EL (cell line): ENCODE data around the gene ELL.
"Not testable (repeated sequence)": the region's sequence is repeated elsewhere in the genome, so short reads cannot be mapped to it uniquely, and the experiment has no call there.

ENCODE experiments used
- DNase-seq: peaks from one replicate; pipeline ENCODE4 v3.0.0-alpha.2; 2016

ELL gene

DNA sequence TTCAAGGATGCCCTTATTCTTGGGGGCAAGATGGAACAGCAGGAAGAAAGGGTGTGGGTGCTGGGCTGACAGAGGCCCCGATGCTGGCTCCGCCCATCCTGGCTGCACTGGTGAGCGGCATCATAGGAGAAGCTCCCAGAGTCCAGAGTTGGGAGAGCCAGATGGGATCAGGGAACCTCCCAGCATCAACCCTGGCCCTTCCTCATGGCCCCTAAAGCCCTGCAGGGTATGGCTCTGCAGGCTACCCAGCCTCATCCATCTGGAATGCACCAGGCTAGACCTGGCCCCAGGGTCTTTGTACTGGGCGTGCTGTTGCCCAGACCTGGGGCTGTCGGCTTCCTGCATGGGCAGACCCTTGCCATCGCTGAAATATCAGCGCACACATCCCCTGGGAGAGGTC is 7.9 kb upstream of the ELL start:
- DNase-seq: peak; percentile 53

DNA sequence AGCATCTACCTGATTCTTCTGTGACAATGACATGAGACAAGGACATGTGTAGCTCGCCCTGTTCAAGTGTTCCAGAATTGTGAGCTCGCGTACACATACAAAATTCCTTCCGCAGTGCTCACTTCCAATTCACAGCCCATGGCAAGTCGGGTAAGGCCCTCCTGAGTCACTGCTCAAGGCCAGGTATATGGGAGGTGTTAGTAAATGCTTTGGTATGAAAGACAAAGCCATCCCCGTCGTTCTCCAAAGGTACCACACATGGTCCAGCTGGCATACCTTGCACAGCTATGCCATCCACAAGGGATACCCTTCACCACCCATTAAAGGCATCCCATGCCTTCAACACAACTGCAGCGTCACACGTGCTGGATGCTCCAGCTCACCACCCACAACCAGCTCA is 4.4 kb upstream of the ELL start:
- DNase-seq: no peak

DNA sequence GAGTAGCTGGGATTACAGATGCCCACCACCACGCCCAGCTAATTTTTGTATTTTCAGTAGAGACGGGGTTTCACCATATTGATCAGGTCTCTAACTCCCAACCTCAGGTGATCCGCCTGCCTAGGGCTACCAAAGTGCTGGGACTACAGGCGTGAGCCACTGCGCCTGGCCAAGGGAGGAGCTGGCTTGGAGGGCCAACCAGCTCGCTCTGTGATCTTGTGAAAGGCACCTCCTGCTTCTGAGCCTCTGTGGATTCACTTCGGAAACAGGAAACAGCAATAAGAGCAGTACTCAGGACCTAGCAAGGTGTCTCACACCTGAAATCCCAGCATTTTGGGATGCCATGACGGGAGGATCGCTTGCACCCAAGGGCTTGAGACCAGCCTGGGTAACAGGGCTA is 2.0 kb upstream of the ELL start:
- no peak for DNase-seq

DNA sequence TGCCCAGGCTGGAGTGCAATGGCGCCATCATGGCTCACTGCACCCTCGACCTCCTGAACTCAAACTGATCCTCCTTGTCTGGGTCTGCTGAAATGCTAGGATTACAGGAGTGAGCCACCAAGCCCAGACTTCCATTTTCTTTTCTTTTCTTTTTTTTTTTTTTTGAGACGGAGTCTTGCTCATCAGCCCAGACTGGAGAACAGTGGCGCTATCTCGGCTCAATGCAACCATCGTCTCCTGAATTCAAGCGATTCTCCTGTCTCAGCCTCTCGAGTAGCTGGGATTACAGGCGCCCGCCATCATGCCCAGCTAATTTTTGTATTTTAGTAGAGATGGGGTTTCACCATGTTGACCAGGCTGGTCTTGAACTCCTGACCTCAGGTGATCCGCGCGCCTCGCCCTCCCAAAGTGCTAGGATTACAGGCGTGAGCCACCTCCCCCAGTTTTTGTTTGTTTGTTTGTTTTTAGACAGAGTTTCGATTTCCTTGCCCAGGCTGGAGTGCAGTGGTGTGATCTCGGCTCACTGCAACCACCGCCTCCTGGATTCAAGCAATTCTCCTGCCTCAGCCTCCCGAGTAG is 1.1 kb upstream of the ELL start:
- not testable (repeated sequence) for DNase-seq

DNA sequence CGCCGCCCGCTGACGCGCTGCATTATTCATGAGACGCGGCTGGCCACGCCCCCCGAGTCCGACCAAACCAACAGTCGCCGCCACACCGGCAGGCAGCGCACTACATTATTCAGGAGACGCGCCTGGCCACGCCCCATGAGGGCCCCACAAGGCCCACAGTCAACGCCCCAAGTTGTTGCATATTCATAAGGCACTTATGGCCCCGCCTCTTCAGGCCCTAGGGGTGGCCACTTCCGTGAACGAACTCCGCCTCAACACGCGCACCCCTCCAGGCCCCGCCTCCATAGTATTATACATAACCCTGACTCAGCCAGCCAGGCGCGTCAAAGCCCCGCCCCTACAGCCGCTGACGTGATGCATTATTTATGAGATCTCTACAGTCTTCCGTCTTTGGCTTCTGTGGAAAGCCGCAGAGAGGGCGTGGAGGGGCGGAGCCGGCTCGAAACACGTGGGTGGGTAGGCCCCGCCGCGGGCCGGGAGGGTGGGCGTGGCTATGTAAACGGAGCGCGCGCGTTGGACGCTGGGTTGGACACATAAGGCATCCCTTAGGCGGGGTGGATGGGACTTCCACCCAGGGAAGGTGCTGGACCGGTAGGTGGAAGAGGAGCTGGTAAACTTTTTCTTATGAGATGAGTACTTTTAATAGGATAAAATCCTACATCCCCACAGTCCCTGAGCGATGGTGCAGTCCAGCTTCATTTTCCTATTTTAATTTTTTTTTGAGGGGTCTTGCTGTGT is 423 bp upstream of the ELL start:
- DNase-seq: peak; percentile 100

DNA sequence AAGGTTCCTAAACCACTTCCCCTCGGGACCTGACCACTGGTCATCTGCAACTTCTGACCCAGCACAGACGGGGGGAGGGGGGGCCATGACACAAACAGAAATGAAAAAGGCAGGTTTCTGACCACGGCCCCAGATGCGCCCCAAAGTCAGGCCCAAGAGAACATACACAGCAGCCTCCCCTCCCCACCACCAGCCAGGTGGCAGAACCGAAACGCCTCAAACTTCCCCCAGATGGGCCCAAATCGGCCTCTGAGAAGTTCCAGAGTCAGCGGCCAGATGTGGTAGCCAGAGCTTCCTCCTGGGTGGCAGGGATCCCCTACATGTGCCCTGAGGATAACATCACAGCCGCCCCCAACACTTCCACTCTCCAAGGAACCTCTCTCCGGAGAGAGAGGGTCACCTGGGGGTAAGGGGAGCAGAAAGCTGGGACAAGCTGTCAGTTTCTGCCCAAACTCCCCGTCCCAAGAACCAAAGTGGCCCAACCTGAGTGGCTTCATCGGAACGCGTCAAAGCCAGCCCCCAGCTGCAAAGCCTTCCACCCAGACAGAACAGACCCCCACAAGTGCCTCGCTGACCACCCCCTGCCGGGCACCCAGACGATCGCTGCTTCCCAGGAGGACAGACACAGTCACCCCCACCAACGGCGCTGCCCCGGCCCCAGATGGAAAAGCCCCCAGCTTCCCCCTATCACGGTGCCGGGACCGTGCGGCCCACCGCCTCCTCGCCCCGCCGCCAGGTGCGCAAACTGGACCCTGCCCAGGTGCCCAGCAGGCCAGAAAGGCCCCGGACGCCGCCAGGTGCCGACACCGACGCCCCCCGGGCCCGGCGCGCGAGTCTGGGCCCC is 800 bp downstream of the ELL start:
- no peak for DNase-seq

DNA sequence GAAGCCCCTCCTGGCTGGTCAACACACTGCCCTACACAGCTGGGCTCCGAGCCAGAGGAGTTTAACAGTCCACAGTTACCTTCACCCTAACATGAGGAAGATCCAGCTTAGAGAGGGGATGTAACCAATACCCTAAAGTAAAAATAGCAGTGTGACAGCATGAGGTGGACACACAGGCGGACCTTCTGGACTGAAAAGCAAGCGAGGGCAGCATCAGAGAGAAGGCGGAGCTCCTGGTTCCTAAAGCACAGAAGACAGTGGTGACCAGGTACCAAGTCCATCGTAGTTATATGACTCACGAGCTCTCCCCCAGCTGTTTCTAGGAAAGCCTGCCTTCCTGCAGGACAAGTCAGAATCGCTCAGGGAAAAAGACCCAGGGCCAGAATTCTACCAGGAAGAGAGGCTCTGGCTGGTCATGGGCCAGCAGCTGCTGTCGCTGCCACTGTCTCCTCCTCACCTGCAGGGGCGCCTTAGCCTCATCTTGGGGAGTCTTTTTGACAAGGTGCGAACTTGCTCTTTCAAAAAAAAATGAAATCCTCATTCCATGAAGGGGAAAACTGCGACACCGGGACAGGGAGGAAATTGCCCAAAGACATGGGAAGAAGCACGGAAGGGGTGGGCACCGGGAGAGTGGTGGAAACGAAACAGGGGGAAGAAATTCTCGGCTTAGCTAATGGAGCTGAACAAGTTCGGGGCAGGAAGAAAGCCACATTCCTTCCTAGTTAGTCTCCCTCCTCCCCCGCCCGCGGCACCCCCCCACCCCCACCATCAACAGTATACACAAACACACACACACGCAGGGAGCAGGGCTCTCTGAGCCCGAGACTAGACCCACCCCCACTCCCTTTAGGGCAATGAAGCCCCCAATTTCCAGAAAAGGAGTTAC is 1.7 kb downstream of the ELL start:
- peak; percentile 85 for DNase-seq

DNA sequence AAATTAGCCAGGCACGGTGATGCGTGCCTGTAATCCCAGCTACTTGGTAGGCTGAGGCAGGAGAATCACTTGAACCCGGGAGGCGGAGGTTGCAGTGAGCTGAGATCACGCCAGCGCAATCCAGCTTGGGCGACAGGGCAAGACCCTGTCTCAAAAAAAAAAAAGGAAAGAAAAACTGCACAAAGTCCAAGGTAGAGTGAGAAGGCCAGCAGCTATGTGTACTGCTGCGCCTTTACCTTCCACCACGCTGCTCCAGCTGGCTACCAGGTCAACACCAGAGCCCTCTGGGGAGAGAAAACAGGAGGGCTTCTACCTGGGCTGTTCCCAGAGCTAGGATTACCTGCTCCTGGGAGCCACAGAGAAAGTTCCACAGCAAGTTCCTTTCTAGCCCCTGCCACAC is 3.2 kb downstream of the ELL start:
- no peak for DNase-seq

DNA sequence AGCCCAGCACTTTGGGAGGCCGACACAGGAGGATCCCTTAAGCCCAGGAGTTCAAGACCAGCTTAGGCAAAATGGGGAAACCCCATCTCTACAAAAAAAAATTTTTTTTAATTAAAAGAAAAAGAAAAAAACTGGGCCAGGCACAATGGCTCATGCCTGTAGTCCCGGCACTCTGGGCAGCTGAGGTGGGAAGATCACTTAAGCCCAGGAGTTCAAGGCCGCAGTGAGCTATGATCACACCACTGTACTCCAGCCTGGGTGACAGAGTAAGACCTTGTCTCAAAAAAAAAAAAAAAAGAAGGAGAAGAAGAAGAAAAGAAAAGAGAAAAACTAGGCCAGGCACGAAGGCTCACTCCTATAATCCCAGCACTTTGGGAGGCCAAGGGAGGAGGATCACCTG is 4.3 kb downstream of the ELL start:
- DNase-seq: no peak

DNA sequence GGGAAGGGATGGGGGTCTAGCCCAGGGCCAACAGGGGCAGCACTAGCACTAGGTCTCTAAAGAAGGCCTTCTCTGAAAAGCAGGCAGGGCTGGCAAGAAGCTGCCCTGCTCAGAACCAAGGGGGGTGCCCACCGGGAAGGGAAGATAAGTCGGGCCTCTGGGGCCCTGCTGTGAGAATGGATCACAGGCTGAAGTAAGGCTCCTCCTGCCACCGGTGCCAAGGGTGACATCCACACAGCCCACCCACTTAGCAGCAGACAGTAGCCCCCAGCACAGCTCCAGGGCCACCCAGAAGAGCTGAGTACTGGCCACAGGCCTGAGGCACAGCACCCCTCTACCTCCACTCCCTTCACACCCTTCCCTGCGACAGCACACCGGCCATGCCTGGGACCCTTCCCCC is 5.9 kb downstream of the ELL start:
- DNase-seq: no peak

DNA sequence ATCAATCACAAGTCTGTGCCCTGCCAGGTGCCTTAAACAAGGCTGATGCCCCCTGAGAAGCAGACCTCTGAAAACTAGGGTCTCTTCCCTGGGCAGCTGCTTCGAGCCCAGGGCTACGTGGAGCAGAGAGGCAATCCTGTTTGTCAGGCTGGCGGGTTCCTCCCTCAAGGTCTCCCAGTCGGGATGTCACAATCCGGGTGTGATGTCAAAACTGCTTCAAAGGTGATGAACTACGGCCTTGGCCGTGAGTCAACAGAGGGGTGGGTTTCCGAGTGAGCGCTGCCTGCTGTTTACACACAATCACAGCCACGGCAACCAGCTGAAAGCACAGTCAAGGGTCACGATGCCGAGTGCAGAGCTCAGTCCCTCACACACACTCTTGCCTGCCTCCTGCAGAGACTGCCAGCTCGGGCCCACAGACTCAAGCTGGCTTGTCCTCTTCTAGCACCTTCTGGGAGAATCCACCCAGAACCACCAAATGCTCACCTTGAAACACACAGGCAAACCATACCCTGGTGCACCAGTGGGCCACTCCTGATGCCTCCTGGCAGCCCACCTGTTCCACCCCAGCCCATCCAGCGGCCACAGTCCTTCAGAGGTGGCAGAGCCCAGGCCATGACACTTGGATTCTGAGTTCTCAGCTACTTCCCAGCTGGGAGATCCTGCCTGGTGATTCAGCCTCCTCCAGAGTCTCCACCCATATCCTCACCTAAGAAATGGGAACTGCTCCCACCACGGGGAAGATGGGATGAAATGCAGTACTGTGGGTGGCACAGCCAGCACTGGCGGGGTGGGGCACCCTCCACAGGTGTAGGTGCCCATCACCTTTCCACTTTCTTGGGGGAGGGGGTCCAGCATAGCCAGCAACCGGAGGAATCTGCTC is 6.8 kb downstream of the ELL start:
- peak; percentile 43 for DNase-seq

DNA sequence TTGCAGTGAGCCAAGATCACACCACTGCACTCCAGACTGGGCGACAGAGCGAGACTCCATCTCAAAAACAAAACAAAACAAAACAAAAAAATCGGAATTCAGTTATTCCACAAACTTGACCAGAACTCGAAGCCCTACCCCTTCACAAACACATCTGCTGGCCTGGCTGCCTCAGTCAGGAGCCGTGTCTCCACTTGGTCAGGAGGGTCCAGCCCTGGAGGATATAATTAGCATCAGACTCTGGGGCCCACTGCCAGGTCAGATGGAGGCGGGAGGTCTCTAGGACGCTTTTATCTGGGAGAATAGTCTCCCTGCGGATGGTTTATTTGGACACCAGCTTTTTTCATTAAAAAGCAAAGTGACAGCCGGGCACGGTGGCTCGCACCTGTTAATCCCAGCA is 8.0 kb downstream of the ELL start:
- DNase-seq: no peak

DNA sequence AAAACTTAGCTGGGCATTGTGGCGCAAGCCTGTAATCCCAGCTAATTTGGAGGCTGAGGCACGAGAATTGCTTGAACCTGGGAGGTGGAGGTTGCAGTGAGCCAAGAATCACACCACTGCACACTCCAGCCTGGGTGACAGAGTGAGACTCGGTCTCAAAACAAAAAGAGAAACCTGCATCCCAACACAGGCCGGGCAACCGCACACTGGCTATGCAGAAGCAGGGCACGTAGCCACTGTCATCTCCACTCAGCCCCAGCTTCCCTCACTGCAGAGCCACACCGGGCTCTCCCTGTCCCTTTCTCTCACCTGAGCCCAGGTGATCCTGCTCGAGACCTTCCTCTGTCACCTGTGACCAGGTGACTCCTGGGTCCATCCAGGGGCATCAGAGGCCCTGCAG is 11.7 kb downstream of the ELL start:
- DNase-seq: no peak

DNA sequence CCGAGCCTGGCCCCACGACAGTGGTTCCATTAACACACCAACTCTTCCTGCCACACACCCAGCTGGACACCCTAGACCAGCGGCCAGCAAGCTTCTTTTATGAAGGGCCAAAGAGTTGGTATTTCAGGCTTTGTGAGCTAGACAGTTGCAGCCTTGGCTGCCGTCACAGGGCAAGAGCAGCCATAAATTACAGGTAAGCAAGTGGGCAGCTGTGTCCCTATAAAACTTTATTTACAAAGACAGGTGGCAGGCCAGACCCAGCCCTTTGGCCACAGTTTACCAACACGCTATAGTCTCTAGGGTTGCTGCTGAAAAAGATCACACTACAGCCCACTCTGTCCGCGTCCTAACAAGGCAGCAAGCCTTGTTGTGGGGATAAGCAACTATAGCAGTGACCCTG is 13.3 kb downstream of the ELL start:
- no peak for DNase-seq

DNA sequence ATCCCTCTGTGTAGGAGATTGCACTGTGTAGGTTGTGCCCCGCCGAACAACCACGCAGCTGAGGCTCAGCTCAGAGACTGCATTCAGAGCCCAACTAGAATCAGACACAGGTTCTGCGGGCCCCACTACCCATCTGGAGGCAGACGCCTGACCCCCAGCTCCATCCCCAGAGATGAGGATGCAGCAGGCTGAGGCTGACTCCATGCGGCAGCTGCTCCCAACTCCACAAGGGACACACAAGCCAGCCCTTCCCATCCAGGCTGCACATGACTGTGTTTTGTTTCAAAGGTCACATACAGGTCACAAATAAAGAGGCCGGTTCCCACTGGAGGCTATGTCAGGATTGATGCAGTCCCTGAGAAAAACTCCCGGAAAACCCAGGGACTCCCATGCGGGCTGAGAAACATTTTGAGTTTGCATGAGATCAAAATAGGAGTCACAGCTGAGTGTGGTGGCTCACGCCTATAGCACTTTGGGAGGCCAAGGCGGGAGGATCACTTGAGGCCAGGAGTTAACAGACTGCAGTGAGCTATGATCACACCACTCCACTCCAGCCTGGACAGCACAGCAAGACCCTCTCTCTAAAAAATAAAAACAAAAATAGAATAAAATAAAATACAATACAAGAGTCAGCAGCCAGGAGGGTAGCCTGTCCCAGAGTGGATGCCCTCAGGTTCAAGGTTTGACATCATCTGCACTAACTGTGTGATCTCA is 14.0 kb downstream of the ELL start:
- DNase-seq: no peak

DNA sequence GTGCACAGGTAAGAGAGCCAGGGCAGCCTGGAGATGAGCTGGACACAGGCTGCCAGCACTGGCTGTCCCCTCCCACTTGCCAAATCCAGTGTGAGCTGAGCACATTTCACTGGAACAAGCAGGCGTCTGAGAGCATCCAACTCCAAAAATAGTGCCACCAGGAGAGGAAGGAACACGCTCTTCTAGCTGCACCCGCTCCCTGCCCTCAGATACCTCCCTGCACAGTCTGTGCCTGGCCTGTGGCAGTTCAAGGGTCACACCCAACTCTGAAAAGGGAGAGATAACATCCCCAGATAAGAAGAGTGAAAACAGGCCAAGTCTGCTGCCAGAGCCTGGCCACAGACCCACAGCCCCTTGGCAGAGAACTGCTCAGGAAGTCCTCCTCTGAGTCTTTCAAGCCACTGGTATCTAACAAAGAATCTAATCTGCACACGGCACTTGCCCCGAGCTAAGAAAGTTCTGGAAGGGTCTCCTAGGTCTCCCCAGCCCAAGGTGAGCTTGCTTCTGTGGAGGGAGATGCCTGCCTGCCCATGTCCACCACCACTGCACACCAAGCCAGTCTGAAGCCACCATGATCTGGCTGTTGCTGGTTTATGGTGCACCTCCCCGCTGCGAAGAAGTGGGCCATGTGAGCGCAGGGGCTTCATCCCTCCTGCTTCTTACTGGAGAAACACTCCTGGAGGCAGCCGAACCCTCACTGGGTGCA is 14.7 kb downstream of the ELL start:
- no peak for DNase-seq

DNA sequence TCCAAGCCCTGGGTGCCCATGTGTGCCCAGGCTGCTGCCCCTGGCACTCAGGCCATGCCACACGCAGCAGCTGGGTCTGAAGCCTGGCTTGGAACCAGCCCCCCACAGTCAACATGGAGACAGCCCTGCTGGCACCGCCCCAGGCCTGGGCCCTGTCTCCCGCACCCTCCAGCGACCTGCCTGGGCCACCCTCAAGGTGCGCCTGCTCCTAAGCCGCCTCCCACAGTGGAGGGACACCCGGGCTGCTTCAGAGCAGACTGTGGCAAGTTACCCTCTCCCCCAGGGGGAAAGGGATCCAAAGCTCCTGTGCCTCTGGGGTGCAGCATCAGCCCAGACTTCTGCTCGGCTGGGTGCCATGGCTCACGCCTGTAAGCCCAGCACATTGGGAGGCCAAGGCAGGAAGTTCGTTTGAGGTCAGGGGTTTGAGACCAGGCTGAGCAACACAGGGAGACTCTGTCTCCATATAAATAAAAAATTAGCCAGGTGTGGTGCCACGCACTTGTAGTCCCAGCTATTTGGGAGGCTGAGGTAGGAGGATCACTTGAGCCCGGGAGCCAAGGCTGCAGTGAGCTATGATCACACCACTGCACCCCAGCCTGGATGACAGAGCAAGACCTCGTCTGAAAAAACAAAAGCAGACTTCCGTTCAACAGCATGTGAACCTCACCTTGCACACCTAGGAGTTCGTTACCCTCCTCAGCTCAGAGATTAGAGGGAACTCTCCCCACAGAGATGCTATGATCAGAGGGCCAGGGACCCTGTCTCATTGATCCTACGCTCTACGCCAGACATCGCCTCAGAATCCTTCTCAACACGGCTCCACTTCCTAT is 15.6 kb downstream of the ELL start:
- DNase-seq: no peak

DNA sequence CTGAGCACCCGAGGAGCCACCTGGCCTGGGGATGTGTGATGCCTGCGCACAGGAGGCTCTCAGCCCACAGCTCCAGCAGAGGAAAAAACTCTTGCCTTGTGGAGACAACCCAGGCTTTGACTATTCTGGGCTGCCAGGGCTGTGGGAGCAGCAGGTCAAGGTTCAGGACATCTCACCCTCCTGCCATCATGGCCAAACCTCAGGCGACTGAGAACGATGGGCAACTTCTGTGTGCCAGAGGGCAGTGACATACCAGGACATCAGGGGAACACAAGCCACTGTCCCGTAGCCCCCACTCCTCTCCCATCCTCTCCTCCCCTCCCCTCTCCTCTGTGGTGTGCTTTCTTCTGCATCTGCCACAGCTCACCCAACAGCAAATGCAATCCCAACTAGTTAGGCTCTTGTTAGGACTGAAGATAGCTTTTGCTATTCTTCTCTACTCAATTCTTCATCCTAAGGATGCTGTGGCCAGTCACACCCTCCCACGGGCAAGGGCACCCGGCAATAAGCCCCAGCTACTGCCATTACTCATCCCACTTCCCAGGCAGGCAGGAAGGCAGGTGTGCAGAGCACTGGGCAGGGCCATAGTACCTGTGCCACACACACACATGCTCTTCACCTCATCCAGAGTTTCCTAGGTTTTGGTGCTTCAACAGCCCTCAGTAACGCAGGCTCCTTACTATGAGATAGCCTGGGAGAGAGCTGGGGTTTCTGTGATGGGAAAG is 16.8 kb downstream of the ELL start:
- DNase-seq: no peak
